Tibial nerve (tissue), 4 donors: ENCODE results near the gene NKD1.

Source experiments
- EP300 ChIP-seq, 2 donors: sonication (generic); formaldehyde crosslinking; IDR thresholded peaks; one replicate each; pipeline ENCODE4 v1.6.1; 2017; ENCODE audit warnings: antibody characterized with exemption in 2 of 2, mild to moderate bottlenecking in 1 of 2
- POLR2A ChIP-seq, 2 donors: fragments of 450-650 bp; IDR thresholded peaks; one replicate each; pipeline ENCODE4 v1.6.1; 2017; ENCODE audit warnings: antibody characterized with exemption in 2 of 2, mild to moderate bottlenecking in 2 of 2, moderate library complexity in 2 of 2
- TF ChIP-seq, protein P1 (sequence below), 5 experiments: fragments of 200-600 bp in 3 of 5; fragments of 450-650 bp in 2 of 5; sonication (generic) in 3 of 5; IDR thresholded peaks; one replicate each; pipeline ENCODE4 v1.5.1; 2016 to 2019; ENCODE audit warnings: antibody characterized with exemption in 5 of 5, mild to moderate bottlenecking in 3 of 5, moderate library complexity in 2 of 5

DNA sequence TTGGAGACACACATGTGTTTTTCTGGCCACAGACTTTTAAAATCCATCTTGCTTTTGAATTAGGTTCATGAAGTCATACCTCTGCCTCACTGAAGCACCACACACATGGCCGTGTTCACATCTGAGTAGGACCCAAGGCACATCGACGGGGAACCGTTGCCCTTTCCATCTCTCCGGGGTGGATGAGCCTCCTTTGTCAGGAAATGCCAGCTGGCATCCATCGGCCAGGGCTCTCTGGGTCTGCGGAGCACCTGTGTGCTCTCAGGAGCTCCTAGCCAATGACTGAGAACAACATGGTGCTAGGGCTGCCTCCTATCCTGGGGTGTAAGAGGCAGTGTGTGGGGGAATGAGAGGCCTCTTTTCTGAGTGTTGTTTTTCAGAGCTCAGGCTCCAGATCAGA is 24.5 kb upstream of the NKD1 start:
- TF ChIP-seq POLR2A (IDR thresholded peaks at IDR 0.05) (no peak), EP300 (IDR thresholded peaks at IDR 0.05) (no peak)
- TF ChIP-seq, protein P1, sequence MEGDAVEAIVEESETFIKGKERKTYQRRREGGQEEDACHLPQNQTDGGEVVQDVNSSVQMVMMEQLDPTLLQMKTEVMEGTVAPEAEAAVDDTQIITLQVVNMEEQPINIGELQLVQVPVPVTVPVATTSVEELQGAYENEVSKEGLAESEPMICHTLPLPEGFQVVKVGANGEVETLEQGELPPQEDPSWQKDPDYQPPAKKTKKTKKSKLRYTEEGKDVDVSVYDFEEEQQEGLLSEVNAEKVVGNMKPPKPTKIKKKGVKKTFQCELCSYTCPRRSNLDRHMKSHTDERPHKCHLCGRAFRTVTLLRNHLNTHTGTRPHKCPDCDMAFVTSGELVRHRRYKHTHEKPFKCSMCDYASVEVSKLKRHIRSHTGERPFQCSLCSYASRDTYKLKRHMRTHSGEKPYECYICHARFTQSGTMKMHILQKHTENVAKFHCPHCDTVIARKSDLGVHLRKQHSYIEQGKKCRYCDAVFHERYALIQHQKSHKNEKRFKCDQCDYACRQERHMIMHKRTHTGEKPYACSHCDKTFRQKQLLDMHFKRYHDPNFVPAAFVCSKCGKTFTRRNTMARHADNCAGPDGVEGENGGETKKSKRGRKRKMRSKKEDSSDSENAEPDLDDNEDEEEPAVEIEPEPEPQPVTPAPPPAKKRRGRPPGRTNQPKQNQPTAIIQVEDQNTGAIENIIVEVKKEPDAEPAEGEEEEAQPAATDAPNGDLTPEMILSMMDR (IDR thresholded peaks at IDR 0.05) = no peak
